Spinal cord (tissue), 10 donors: Measurements from ENCODE around the gene KIF13A. TPM values are rescaled to one million over a fixed set of nuclear protein-coding genes. Genes with fewer than 3 reads are reported as not detected.
"Not testable (repeated sequence)": the region's sequence is repeated elsewhere in the genome, so short reads cannot be mapped to it uniquely, and the experiment has no call there.

Source experiments
- DNase-seq, 6 donors: peaks; one replicate each; pipeline versions ENCODE4 v3.0.0 to v3.0.0-alpha.2; 2013 to 2015; ENCODE audit warnings: low spot score in 6 of 6, low read depth in 4 of 6
- H3K27ac ChIP-seq: one replicate; pipeline ENCODE4 v1.5.1; 2013; ENCODE audit warnings: low read depth, low read length, control low read depth
- H3K27me3 ChIP-seq: one replicate; pipeline ENCODE4 v1.6.1; 2013; ENCODE audit warnings: low read length; ENCODE audit not compliant: control insufficient read depth, insufficient read depth
- H3K36me3 ChIP-seq: one replicate; pipeline ENCODE4 v1.6.1; 2013; ENCODE audit warnings: low read length; ENCODE audit not compliant: control insufficient read depth, insufficient read depth
- H3K4me1 ChIP-seq: one replicate; pipeline ENCODE4 v1.6.1; 2013; ENCODE audit warnings: low read length; ENCODE audit not compliant: control insufficient read depth, insufficient read depth
- H3K4me3 ChIP-seq: one replicate; pipeline ENCODE4 v1.5.1; 2013; ENCODE audit warnings: low read depth, low read length, control low read depth
- H3K9me3 ChIP-seq: one replicate; pipeline ENCODE4 v1.6.1; 2013; ENCODE audit warnings: low read length; ENCODE audit not compliant: control insufficient read depth, insufficient read depth
- WGBS: methylation state at CpG from one replicate; pipeline ENCODE4 v1.1.5; 2013; ENCODE audit warnings: missing lambda C conversion rate; ENCODE audit not compliant: insufficient coverage; 5-methylcytosine and 5-hydroxymethylcytosine counted together
- polyA plus RNA-seq, 2 donors: library from polyadenylated mRNA; unstranded; fragments of 120-200 nt; gene quantifications; one replicate each; pipeline ENCODE4 v1.2.1, GENCODE V29; 2013; ENCODE audit not compliant: insufficient read length in 2 of 2
- total RNA-seq, 2 donors: library from RNA; depleted of rRNA in 1 of 2; stranded (reverse); fragments of 120-200 nt in 1 of 2; fragments of >200 nt in 1 of 2; gene quantifications; one replicate each; pipeline versions ENCODE4 v1.2.3 to v1.2.4, GENCODE V29; 2013 to 2014
- donor health status: healthy.

KIF13A gene
- total and polyA plus RNA-seq, 4 donors: 30.5 to 50.8 (median 41.2) TPM

DNA sequence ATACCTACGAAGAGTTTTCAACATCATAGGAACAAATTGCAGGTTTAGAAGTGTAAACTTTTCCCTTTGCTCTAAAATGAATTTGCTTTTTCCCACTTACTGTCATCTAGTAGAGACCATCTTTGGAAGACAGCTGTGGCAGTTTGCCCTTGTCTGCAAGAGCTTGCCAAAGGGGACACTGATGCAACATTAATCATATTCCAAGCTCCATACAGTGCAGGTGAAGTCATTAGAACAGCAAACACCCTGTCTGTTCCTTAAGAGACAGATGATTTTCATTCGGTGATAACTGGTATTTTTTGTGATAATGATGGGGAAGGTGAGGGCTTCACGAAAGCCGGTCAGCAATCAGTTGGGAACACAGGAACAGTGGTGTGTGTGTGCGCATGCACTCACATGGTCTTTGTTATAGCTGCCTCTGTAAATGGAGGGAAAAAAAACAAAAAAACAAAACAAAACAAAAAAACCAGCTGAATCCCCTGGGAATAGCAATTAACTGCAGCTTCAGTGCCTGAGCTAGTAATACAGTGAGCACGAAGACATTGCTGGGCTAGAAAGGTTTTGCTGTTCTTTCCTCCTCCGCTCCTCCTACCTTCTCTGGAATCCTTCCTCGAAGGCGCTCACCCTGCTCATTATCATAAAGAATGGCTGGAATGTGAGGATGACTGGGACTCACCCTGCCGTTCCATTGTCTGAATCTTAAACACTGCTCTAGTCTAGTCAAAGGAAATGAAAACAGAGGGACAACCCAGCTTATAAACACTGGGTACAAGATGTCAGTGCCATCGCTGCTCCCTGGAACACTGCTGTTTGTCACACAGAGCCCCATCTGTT lies 35.2 kb upstream of the KIF13A start:
- Histone ChIP-seq H3K27me3 (no peaks in the 10 kb centered on the region), H3K4me1 (peaks cover 14% of the 10 kb centered on the region), H3K36me3 (no peaks in the 10 kb centered on the region), H3K4me3 (no peak overlapping the region), H3K27ac (peak overlapping the region; percentile 47), H3K9me3 (no peaks in the 10 kb centered on the region)
- DNase-seq: peak in 3 of 6 donors; percentile 26 to 90 (median 65)
- WGBS: 19% methylated on average over 2 of the region's 11 CpGs

DNA sequence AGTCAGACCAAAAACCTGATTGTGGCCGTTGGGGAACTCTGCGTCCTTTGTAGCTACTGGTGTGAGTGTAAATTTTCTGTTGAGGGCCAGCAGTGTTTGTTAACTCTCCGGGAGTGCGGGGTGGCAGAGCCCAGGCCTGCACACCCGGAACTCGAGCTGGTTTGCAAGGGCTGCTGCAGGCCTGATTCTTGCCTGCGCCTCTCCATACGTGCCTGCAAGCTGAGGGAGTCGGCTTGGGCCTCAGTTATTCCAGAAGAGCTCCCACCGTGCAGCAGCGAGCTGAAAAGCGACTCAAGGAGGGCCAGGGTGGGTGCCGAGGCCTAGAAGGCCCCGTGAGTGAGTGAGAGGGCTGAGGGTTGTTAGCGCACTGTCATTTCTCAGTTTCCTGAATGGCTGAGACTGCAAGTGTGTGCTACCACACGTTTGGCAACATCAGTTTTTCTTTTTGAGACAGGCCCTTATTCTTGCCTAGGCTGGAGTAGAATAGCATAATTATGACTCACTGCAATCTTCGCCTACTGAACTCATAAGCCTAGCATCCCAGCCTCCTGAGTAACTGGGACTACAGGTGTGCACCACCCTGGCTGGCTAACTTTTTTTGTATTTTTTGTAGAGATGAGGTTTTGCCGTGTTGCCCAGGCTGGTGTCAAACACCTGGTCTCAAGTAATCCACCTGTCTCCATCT lies 33.9 kb upstream of the KIF13A start:
- Histone ChIP-seq H3K4me3 (no peak overlapping the region), H3K27me3 (no peaks in the 10 kb centered on the region), H3K4me1 (peaks cover 14% of the 10 kb centered on the region), H3K27ac (no peak overlapping the region), H3K9me3 (no peaks in the 10 kb centered on the region), H3K36me3 (no peaks in the 10 kb centered on the region)
- WGBS: 73% methylated on average over 15 of the region's 18 CpGs
- no peak for DNase-seq

DNA sequence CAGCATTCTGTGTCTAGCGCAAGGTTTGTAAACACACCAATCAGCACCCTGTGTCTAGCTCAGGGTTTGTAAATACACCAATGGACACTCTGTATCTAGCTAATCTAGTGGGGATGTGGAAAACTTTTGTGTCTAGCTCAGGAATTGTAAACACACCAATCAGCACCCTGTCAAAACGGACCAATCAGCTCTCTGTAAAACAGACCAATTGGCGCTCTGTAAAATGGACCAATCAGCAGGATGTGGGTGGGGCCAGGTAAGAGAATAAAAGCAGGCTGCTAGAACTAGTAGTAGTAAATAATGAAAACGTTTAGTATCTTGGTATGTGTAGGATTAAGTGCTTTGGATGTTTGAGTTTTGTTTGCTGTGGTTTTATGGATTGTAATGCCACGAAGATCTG lies 33.1 kb upstream of the KIF13A start:
- 58% methylated on average over 3 of the region's 5 CpGs for whole genome bisulfite sequencing
- H3K27ac ChIP-seq, H3K36me3 ChIP-seq, H3K4me3 ChIP-seq, H3K9me3 ChIP-seq, DNase-seq, H3K27me3 ChIP-seq: not testable (repeated sequence)
- peaks cover 14% of the 10 kb centered on the region for H3K4me1 ChIP-seq

DNA sequence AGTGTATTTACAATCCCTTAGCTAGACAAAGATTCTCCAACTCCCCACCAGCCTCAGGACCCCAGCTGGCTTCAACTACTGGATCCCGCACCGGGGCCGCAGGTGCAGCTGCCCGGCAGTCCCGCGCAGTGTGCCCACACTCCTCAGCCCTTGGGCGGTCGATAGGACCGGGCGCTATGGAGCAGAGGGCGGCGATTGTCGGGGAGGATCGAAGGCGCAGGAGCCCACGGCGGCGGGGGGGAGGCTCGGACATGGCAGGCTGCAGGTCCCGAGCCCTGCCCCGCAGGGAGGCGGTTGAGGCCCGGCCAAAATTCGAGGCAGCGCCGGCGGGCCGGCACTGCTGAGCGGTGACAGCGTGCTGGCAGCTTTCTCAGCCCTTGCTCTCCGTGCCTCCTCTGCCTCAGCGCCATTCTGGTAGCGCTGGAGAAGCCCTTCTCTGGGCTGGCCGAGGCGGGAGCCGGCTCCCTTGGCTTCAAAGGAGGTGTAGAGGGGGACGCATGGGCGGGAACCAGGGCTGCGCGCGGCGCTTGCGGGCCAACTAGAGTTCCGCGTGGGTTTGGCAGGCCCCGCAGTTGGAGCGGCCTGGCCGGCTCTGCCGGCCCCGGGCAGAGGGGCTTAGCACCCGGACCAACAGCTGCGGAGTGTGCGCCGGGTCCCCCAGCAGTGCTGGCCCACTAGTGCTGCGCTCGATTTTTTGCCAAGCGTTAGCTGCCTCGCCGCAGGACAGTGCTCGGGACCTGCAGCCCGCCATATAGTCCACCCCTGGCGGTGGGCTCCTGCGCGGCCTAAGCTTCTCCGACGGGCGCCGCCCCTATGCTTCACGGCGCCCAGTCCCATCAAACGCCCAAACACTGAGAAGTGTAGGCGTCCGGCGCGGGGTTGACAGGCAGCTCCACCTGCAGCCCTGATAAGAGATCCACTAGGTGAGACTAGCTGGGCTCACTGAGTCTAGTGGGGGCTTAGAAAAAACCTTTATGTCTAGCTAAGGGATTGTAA lies 32.4 kb upstream of the KIF13A start:
- H3K36me3 ChIP-seq: no peaks in the 10 kb centered on the region
- DNase-seq: no peak
- WGBS: 73% methylated on average over 73 of the region's 75 CpGs
- H3K4me1 ChIP-seq: peaks cover 14% of the 10 kb centered on the region
- H3K4me3 ChIP-seq: no peak overlapping the region
- H3K9me3 ChIP-seq: no peaks in the 10 kb centered on the region
- no peaks in the 10 kb centered on the region for H3K27me3 ChIP-seq
- no peak overlapping the region for H3K27ac ChIP-seq

DNA sequence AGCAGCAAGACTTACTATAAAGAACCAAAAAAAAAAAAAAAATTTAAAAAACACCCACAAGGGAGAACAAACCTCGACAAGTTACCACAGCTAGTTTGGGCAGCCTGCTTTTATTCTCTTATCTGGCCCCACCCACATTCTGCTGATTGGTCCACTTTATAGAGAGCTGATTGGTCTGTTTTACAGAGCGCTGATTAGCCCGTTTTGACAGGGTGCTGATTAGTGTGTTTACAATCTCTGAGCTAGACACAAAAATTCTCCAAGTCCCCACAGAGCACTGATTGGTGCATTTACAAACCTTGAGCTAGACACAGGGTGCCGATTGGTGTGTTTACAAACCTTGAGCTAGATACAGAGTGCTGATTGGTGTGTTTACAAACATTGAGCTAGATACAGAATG lies 31.7 kb upstream of the KIF13A start:
- DNase-seq: not testable (repeated sequence)
- WGBS: no CpG with 5 or more reads among the region's 4 CpGs

DNA sequence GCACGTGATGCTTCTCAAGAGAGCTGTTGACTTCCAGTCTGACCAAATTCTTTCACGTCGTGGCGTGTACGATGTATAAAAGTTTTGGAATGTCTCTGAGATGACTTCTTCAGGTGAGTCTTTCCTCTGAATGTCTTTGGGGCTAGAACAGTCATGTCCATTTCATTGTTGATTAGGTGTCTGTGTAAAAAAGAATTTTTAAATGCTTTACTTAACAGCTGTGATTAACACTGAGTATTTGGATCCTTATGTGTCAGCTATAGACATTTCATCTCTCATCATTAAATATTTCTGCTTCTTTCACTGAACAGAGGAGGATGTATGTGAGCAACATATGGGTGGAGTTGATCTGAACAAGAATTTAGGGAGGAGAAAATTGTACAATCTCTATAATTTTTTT lies 29.3 kb upstream of the KIF13A start:
- 68% methylated on average over 5 of the region's 5 CpGs for WGBS

More for the DNA sequence above, 31.7 kb upstream of the KIF13A start:
- not testable (repeated sequence) for H3K36me3 ChIP-seq, H3K9me3 ChIP-seq, H3K27me3 ChIP-seq, H3K4me3 ChIP-seq, H3K27ac ChIP-seq
- peaks cover 14% of the 10 kb centered on the region for H3K4me1 ChIP-seq

DNA sequence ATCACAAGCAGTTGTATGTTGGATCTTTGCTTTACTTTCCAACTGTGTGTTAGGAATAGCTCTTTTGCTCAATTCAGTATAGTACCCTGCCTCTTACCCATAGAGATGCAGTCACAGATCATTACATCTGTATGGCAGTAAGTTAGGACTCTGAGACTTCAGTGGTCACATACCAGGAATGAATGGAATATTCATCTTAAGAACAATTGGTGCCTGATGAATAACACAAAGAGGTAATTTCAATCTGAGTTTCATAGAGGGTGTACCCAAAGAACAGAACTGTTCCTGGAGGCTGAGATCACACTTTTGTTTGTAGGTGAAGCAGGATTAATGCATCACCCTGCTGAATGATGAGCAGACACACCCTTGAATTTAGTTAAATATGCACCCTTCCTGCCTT lies 28.7 kb upstream of the KIF13A start:
- DNase-seq: no peak
- Histone ChIP-seq H3K27me3 (no peaks in the 10 kb centered on the region), H3K4me1 (peaks cover 7% of the 10 kb centered on the region), H3K27ac (no peak overlapping the region), H3K4me3 (no peak overlapping the region), H3K36me3 (no peaks in the 10 kb centered on the region), H3K9me3 (no peaks in the 10 kb centered on the region)

More for the DNA sequence above, 29.3 kb upstream of the KIF13A start:
- peaks cover 7% of the 10 kb centered on the region for H3K4me1 ChIP-seq
- H3K36me3 ChIP-seq: no peaks in the 10 kb centered on the region
- no peak overlapping the region for H3K27ac ChIP-seq
- H3K4me3 ChIP-seq: no peak overlapping the region
- no peaks in the 10 kb centered on the region for H3K27me3 ChIP-seq
- DNase-seq: no peak
- H3K9me3 ChIP-seq: no peaks in the 10 kb centered on the region

DNA sequence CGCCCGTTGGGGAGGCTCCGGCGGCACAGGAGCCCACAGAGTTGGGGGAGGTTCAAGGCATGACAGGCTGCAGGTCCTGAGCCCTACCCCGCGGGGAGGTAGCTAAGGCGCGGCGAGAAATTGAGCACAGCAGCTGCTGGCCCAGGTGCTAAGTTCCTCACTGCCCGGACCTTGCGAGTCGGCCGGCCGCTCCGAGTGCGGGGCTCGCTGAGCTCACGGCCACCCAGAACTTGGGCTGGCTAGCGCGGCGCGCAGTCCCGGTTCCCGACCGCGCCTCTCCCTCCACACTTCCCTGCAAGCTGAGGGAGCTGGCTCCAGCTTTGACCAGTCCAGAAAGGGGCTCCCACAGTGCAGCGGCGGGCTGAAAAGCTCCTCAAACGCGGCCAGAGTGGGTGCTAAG lies 23.9 kb upstream of the KIF13A start:
- no peak for DNase-seq
- Histone ChIP-seq H3K9me3 (no peaks in the 10 kb centered on the region), H3K27ac (no peak overlapping the region), H3K27me3 (no peaks in the 10 kb centered on the region), H3K4me1 (no peaks in the 10 kb centered on the region), H3K36me3 (no peaks in the 10 kb centered on the region), H3K4me3 (no peak overlapping the region)
- WGBS: 95% methylated on average over 26 of the region's 30 CpGs

DNA sequence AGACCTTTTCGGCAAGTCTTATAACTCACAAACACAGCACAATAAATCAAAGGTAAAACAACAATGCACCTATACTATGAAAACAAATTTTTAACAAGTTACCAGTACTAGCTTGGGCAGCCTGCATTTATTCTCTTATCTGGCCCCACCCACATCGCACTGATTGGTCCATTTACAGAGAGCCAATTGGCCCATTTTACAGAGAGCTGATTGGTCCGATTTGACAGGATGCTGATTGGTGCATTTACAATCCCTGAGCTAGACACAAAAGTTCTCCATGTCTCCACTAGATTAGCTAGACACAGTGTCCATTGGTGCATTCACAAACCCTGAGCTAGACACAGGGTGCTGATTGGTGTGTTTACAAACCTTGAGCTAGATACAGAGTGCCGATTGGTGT lies 23.1 kb upstream of the KIF13A start:
- H3K4me3 ChIP-seq, H3K9me3 ChIP-seq, H3K27me3 ChIP-seq, H3K4me1 ChIP-seq, H3K27ac ChIP-seq, DNase-seq, H3K36me3 ChIP-seq: not testable (repeated sequence)
- WGBS: 90% methylated on average over 3 of the region's 4 CpGs
